ENCODE results near the gene TTC21A.

The TTC21A gene

DNA sequence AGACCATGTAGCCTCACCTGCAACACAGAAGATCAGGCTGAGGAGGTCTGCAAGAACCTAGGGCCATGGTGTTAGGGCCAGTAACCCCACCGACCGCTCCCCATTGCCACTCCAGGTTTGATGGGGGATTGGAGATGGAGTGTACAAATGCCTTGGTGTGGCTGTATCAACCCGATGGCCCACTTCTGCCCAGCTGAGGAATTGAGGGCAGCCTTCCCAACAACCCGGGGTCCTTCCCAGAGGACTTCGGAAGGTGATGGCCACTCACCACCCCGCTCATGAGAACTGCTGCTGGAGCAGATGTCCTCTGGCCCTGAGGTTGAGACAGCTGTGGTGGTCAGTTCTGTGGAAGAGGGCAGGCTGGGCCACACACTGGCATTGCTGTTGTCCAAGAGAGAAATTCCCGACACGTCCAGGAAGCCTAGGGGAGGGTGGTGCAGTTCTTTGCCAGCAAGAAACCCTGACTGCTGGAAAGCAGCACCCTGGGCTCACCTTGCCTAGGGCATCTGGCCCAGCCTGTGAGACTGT is 8.9 kb upstream of the TTC21A start:
- DNase-seq, result no peak

DNA sequence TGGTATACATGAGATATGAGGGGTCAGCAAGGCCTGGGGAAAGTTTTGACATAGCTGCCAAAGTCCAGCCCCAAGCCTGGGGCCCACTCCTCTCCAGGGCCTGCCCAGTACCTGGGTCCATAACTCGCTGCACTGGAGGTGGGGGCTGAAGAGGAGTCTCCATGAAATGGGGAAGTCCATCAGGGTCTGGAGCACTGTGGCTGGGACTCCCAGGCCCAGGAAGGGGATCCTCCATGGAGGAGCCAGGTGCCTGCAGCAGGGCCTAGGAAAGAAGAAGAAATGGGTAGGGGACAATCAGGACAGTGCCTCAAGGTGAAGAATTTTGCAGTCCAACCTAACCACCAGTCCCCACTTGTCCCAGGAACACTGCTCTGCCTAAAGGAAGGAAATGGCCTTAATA is 8.2 kb upstream of the TTC21A start:
- DNase-seq, result no peak

DNA sequence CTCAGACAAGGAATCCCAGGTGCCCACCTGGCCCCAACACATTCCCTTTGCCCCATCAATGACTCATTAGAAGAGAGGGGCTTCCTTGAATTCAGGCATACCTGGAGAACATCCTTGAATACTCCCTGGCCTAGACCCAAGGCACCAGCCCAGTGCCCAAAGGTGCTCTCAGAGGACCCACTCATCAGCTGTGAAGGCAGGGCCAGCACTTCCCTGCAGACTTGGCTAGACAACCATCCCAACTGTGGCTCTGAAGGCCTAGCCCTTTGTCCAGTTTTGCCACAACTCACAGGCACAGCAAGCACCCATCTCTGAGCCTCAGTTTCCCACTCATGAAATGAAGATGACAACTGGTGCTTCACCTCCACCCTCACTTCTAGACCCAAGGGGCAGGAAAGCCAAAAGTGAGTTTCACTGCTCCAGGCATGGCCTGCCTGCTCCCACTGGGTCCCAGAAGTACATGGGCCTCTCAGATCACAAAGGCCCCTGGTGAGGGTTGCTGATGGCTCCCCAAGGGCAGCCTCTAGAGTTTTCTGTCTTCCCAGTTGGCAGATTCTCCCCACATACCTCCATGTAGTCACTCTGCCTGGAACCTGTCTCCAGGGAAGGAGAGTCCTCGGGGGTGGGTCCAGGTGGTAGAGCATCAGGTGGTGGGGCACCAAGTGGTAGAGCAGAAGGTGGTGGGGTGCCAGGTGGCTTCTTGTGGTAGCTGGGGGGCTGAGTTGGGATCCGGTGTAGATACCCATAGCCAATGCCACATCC is 7.6 kb upstream of the TTC21A start:
- no peak for DNase-seq

DNA sequence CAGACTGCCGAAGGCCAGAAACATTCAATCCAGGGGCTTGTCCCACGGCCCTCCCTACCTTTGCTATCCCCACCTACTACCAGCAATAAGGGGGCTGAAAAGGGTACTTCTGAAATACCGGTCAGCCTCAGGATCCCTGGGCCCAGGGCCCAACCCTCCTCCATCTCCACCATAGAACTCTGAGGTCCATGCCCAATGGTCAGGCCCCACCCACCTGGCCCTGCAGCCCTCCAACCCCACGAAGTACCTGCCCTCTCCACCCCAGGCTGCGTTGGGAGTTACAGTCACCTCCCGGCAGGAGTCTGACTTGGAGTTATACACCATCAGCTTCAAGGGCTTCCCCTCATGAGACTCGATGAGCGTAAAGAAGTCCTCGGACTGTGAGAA is 7.0 kb upstream of the TTC21A start:
- no peak for DNase-seq

DNA sequence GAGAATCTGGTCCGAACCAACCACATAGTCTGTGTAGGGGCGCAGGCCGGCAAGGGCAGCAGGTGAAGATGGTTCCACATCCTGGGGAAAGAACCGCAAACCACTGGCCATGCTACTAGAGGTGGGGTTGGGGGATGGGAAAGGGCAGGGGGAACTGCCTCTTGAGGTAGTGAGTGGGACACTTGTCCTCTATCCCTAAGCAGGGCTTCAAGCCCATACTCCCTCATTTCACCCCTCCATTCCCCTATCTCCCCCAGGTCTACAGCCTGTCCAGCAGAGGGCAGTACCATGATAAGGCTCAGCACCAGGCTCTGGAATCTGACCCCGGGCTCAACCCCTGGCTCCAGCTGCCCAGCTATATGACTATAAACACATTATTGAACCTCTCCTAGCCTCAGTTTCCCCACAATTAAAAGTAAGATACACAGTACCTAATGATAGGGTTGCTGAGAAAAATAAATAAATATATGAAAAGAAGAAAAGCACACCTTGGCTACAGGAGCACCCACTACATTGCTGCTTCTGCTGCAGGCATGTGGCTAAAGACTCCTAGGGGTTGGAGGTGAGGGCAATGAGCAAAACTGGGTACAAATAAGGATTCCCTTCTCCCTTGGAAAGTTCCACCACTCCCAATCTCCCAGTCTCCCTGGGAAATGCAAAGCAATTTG is 6.3 kb upstream of the TTC21A start:
- DNase-seq, result no peak

DNA sequence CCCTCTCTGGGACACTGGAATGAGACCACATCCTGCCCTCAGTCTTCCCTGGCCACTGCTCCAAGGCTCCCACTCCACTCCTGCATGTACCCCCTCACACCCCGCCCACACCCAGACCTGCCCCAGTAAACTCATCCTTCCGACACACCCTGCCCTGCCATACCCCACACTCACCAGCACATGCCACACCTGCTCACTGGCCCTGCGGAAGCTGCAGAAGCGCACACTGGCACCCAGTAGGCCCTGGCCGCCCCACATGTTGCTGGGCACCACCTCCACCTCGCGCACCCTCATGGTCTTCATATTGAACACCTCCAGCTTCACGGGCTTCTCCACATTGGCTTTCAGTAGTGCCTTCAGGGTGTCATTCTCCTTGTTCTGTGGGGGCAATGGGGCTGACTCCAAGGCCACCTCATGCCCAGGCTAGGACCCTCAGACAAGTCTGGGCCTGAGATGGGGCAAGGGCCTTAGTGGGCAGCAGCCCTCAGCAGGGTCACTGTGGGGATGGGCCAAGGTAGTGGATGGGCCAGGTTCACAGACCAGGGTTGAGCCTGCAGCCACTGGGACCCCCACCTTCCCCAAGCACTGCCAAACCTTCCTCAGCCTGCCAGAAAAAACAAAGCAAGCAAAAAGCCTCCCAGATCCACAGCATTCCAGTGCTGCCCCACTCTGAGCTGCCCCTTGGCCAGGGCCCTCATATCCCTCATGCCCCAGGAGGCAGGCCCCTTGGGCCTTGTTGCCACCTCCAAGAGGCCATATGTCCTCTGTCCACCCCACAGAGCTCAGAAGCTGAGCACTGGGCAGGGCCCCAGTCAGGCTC is 4.8 kb upstream of the TTC21A start:
- DNase-seq, result no peak

DNA sequence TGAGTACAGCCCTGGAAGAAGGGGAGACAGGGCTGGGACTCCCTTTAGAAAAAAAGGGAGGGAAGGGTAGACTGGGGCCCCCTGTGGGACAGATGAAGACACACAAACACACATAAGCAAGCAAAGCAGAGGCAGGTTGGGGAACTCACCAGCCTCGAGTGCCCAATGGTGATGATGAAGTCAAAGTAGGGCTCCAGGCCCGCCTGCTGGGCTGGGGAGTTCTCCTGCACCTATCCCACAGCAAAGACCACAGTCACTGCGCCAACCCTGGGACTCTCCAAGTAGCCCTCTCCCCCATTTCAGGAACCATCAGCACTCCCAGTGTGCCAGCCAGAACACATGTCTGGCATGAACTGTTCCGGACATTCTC is 4.2 kb upstream of the TTC21A start:
- DNase-seq, result no peak

DNA sequence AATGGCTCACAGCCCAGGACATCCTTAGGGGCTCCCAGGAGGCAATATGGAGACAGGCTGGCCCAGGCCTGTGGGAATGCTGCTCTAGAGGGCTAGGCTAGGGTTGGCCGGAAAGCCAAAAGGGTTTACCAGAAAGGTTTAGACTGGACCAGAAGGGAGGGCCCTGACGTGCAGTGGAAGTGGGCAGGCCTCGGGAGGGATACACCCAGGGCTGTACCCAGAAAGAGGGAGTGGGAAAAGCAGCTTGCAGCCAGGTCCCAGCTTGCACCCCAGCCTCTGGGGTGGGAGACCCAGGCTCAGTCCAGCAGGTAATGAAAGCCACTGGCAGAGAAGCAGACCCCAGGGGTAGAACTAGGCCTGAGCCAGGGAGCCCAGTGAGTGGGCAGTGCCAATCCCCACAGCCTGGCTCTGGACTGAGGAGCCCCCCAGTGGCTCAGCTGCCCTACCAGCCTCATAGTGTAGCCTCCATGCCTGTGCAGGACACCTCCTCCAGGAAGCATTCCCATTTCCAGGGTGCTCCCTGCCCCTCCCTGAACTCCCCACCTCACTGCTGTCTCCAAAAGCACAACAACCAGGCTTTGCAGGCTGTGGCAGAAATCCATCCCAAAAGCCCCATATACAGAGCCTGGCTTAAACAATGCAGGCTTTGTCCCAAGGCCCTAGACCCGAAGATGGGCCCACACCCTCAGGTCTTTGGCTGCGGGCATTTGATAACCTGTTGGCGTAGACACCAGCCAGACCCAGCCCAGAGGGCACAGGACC is 3.5 kb upstream of the TTC21A start:
- DNase-seq, result no peak

DNA sequence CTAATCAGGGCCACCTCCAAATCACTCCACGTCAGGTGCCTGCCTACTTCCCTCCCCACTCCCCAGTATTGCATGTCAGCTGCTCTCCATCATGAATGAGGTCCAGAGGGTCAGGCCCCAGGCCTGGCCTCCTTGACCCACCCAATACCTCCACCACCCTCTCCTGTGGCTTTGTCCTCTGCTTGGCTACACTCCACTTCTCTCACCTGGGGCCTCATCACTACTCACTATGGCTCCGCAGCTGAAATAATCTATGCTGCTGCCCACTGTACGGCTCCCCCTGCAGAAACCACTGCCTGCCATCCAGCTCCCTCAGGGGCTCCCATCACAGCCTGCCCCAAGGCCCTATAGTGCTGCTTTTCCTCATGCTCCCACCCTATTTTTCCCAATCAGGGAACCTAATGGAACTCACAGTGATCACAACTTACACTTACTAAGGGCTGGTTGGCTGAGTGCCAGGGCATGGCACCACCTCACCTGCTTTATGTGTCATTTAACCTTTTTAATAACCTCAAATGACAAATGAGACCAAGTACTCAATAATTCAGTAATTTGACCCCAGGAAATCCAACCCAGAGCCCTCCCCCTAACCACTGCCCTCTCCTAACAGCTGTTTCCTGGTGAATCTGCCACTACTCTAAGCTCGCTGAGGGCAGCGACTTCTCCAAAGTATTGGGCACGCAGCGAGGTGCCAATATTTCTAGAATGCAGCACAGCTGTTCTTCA is 2.4 kb upstream of the TTC21A start:
- DNase-seq, result no peak

DNA sequence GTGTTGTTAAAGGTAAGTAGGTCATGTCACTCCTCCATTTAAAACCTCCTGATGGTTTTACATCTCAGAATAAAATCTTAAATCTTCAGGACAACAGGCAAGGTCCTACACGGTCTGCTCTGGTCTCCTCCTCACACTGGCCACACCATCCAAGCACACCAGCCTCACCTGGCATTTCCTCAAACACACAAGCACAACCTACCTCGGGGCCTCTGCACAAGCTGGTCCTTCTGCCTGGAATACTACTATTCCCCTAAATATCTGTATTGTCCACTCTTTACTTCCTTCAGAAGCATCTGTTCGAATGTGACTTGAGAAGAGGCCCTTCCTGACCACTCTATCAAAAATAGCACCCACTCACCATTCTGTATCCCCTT is 1.8 kb upstream of the TTC21A start:
- DNase-seq, result no peak

DNA sequence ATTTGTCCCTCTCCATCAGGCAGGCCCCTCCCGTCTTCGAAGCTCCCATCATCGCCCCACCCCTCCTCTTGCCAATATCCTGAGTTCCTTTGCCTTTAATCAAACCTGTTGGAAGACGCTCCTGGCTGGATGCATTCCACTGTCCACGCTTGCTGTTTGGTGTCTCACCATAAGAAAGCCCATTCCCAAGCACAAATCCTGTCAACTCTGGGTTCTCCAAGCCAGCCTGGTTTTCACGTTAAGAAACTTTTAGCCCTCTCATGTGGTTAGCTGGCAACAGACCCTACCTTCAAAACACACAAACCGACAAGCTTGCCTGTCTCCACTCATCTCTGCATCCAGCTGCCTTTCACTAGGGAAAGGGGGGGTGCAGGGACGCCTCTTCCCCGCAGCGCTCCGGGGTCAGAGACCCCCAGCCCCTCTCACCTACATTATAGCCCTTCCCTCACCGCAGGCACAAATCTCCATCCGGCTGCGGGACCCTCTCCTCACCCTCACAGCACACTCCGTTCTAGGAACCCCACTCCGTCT is 1.1 kb upstream of the TTC21A start:
- no peak for DNase-seq

DNA sequence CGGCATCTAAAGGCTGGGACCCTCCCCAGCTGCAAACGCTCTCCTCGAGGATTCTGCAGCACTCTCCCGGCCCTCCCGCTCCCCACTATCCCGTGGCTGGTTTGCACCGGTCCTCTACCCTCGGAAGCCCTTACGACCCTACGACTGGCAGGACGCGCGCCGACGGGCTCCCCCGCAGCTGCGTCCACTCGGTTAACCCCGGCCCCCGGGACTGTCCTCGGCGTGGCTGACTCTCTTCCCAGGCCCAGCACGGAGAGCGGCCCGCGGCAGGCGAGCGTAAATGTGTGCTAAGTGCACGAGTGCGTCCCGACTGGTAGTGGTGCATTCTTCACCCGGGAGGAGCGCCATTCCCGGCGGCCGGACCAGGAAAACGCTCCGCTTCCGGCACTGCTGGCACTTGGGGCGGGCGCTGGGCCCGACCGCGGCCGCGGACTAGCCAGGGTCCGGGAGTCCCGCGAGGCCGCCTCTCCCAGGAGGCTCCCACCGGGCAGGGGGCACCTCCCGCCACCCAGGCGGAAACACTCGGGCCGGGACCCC is 561 bp upstream of the TTC21A start:
- DNase-seq, result no peak

DNA sequence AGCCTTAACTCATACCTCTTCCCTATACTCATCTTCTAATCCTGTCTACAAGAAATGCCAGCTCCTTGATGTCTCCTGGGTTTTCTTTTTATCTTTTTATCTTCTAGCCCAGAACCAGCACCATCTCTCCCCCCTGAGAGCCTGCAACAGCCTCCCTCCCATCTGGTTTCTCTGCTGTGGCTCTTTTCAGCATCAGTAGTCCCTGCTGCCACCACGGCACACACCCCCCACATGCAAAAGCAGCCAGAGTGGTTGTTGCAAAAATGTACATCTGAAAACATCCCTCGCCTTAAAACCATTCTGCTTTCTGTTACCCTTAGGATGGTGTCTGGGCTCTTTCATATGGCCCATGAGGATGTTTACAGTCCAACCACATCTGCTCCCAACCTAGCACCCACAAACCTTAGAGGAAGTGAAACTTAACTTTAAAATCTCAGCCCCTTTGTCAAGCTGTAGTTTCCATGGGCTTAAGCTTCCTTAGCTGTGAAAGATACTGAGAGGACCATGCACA is 775 bp downstream of the TTC21A start:
- no peak for DNase-seq

DNA sequence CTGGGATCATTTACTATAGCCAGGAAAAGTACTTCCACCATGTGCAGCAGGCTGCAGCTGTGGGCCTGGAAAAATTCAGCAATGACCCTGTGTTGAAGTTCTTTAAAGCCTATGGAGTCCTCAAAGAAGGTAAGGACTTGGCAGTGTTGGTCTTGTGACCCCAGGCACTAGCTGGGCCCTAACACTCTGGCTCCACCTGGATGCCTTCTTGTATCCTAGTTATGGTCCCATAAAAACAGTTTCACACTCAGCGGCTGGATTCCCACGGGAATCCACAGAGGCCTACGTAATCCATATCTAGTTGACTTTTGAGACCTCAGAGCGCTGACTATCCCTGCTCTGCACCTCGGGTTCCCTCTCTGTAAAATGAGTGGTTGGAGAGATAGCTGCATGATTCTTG is 1.6 kb downstream of the TTC21A start:
- no peak for DNase-seq

DNA sequence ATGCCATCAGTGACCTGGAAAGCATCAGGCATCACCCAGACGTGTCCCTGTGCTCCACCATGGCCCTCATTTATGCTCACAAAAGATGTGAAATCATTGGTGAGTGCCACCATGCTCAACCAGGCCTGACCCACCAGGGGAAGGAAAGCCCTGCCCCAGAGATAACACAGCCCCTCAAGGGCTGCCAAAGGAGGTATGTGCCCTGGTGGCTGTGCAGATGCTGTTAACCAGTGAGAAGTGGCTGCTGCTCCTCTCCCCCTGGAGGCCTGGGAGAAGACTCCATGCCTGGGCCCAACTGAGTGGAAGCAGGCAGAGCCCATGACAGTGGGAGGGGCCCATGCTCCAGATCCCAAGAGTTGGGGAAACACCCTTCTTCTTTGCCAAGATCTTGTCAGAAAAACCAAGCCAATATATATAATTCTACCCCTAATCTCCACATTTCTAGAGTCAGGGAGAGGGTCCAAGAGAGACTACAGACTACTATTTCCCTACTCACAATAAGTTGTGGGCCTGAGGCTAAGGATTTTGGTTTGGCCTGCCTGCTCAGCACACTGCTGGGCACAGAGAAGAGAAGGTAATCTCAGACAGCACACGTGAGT is 2.7 kb downstream of the TTC21A start:
- DNase-seq, result no peak

DNA sequence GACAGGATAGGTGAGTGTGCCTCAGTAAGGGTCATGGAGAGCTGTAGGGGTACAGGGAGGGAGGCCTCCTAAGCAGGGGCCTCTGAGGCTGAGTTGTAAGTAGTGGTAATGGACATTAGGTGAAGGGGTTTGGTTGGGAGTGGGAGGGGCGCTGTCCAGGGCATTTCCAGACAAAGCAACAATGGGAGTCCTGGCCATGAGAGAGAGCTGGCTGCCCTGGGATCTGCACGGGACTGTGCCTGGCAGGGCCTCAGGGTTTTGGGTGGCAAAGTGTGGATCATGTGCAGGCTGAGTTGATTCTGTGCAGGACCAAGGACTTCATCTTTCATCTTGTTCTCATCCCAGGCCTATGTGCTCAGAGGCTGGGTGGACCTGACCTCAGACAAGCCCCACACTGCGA is 4.6 kb downstream of the TTC21A start:
- DNase-seq, result no peak

DNA sequence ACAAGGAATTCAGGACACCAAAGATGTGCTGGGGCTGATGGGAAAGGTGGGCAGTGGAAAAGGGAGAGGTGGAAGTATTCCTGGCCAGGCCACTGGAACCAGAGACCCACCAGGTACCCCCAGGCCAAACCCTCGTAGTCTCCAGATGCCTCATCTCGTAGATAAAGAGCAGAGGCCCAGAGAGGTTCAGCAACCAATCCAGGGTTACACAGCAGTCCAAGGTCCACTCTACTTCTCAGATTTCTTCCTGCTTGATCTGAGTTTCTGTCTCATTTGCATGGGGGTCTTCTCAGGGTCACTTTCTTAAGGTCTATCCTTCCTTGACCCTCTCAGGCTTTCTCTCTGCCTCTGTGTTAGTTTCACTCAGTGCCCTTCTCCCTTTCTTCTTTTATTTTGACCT is 5.1 kb downstream of the TTC21A start:
- DNase-seq, result no peak

DNA sequence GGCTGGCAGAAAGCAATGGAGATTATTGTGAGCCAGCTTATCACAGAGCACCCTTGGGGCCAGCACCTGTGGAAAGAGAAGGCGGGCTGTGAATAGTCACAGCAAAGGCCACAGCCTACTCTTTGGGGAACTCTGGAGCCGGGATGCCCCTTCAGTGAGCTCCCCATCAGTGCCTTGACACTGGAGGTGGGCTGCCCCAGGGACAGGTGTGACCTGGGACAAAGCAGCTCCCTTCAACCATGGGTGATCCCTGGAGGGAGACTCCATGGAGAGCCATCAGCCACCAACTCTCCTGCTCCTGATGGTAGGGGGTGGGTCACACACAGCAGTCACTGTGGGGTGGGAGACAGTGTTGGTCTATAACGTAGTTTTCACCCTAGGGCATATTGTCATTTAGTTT is 5.8 kb downstream of the TTC21A start:
- DNase-seq, result no peak

DNA sequence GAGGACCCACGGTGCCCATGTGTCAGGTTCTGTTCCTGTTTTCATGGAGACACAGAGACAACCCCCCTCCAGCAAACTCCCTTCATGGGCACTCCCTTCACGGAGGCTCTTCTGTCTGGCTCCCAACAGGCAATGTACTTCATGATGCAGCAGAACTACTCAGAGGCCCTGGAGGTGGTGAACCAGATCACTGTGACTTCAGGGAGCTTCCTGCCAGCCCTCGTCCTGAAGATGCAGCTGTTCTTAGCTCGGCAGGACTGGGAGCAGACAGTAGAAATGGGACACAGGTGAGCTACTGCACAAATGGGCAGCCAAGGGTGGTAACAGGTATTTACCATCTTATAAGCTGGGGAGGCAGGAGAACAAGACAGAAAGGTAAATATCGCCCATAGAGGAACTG is 7.0 kb downstream of the TTC21A start:
- no peak for DNase-seq

DNA sequence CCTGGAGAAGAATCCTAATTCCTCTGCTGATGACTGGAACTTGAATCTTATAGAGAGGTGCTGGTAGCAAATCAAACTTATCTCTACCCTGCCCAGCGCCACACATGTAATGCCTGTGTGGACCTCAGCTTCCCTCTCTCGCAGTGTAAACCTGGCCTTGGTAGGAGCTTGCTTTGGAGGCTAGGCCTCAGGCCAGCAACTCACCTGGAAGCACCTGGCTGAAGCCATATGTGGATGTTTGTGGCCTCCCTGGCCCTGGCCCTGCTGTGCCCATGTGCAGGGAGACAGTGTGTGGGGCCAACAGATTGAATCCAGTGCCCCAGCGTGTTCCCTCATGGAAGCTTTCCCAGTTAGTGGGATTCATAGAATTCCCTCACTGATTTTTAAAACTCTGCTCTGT is 8.4 kb downstream of the TTC21A start:
- no peak for DNase-seq

DNA sequence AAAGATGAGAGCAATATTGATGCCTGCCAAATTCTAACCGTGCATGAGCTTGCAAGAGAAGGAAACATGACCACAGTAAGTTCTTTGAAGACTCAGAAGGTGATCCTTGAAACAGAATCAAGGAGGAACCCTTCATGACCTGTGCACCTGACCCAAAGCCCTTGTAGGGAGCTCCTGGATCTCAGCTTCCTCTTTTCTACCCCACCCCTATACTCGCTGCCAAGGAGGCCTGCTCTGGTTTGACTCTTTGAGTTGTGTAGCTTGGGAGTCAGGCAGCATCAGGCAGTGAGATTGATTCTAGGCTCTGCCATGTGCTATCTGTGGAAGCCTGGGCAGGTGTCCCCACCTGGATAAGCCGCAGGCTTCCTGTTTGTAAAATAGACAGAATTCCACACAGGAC is 10.6 kb downstream of the TTC21A start:
- DNase-seq, result no peak

Data from NCI-H345 (cell line).